Thyroid gland (tissue), 4 donors: ENCODE data around the gene RPS6KC1.
"Not testable (repeated sequence)": the region's sequence is repeated elsewhere in the genome, so short reads cannot be mapped to it uniquely, and the experiment has no call there.

Experiments
- CTCF ChIP-seq, 6 experiments: fragments of 200-600 bp in 3 of 6; fragments of 450-650 bp in 3 of 6; sonication (generic) in 3 of 6; IDR thresholded peaks; one replicate each; pipeline ENCODE4 v1.5.1; 2016 to 2019; ENCODE audit warnings: antibody characterized with exemption in 6 of 6, mild to moderate bottlenecking in 2 of 6, inconsistent platforms in 1 of 6, moderate library complexity in 1 of 6
- POLR2A ChIP-seq, 2 donors: fragments of 450-650 bp; IDR thresholded peaks; one replicate each; pipeline ENCODE4 v1.6.1; 2017; ENCODE audit warnings: antibody characterized with exemption in 2 of 2, mild to moderate bottlenecking in 2 of 2, moderate library complexity in 1 of 2

- TF ChIP-seq POLR2A, CTCF (IDR thresholded peaks at IDR 0.05): not testable (repeated sequence)
These were observed 66.7 kb downstream of the RPS6KC1 start for GRCh38 chr1:213117699-213118180.
